Hepatocyte (in vitro differentiated cells): ENCODE data around the gene PSMA6.

Experiments used
- CTCF ChIP-seq: fragments of 200-600 bp; sonication (generic); IDR thresholded peaks from 2 replicates; pipeline ENCODE4 v1.5.1; 2016; ENCODE audit warnings: antibody characterized with exemption, mild to moderate bottlenecking; ENCODE audit not compliant: poor library complexity
- EZH2 ChIP-seq: fragments of 200-600 bp; sonication (generic); IDR thresholded peaks from 2 replicates; pipeline ENCODE4 v1.6.1; 2016; ENCODE audit warnings: antibody characterized with exemption, mild to moderate bottlenecking, borderline replicate concordance
- EZH2phosphoT487 ChIP-seq: fragments of 200-600 bp; sonication (generic); IDR thresholded peaks from one replicate; pipeline ENCODE4 v1.6.1; 2018; ENCODE audit warnings: antibody characterized with exemption, mild to moderate bottlenecking, low read depth, moderate library complexity; ENCODE audit not compliant: unreplicated experiment, severe bottlenecking

GRCh38 chr14:35353409-35354172 is 61.4 kb downstream of the PSMA6 start:
- no peak for TF ChIP-seq CTCF
- TF ChIP-seq EZH2, result no peak
- TF ChIP-seq EZH2phosphoT487, result no peak
